SK-N-SH treated with all-trans-retinoic acid at 6 μM for 48 hours (cell line): ENCODE results near the gene ANKRD44.

Source experiments
- BACH2 ChIP-seq: fragments of 250-450 bp; sonication (Bioruptor Pico); IDR thresholded peaks from 2 replicates; pipeline ENCODE4 v1.9.0; 2021; ENCODE audit warnings: mild to moderate bottlenecking, borderline replicate concordance
- TCF4 ChIP-seq: fragments of 250-450 bp; sonication (Bioruptor Pico); IDR thresholded peaks from 2 replicates; pipeline ENCODE4 v1.8.0; 2021; ENCODE audit warnings: mild to moderate bottlenecking, moderate library complexity, borderline replicate concordance
- TOX ChIP-seq: fragments of 250-450 bp; sonication (Bioruptor Pico); IDR thresholded peaks from 2 replicates; pipeline ENCODE4 v1.8.0; 2021; ENCODE audit warnings: mild to moderate bottlenecking, moderate library complexity, borderline replicate concordance
- TSHZ2 ChIP-seq: fragments of 250-450 bp; sonication (Bioruptor Pico); IDR thresholded peaks from 2 replicates; pipeline ENCODE4 v1.5.0; 2020; ENCODE audit warnings: mild to moderate bottlenecking, moderate library complexity
- ZC3H10 ChIP-seq: fragments of 250-450 bp; sonication (Bioruptor Pico); IDR thresholded peaks from 2 replicates; pipeline ENCODE4 v1.5.1; 2021; ENCODE audit warnings: mild to moderate bottlenecking, moderate library complexity
- ZFP3 ChIP-seq: fragments of 250-450 bp; sonication (Bioruptor Pico); IDR thresholded peaks from 2 replicates; pipeline ENCODE4 v1.5.0; 2020; ENCODE audit warnings: mild to moderate bottlenecking, moderate library complexity
- ZFP30 ChIP-seq: fragments of 450-650 bp; formaldehyde crosslinking; IDR thresholded peaks from 2 replicates; pipeline ENCODE4 v1.5.0; 2022; ENCODE audit warnings: mild to moderate bottlenecking, moderate library complexity
- ZNF565 ChIP-seq: fragments of 450-650 bp; formaldehyde crosslinking; conservative IDR thresholded peaks from 2 replicates; pipeline ENCODE4 v1.5.0; 2020; ENCODE audit warnings: low read depth, mild to moderate bottlenecking, moderate library complexity
- TF ChIP-seq, protein P1 (sequence below): fragments of 250-450 bp; sonication (Bioruptor Pico); IDR thresholded peaks from 2 replicates; pipeline ENCODE4 v1.5.1; 2020; ENCODE audit warnings: low read depth, mild to moderate bottlenecking, moderate library complexity

GRCh38 chr2:197354169-197354558 lies 43.6 kb upstream of the ANKRD44 start:
- TF ChIP-seq ZNF565 (no peak), TCF4 (no peak), TSHZ2 (CRISPR knock-in tag) (no peak), BACH2 (CRISPR knock-in tag) (no peak), ZC3H10 (CRISPR knock-in tag) (no peak), ZFP30 (no peak), ZFP3 (CRISPR knock-in tag) (no peak), TOX (CRISPR knock-in tag) (no peak)
- TF ChIP-seq, protein P1, sequence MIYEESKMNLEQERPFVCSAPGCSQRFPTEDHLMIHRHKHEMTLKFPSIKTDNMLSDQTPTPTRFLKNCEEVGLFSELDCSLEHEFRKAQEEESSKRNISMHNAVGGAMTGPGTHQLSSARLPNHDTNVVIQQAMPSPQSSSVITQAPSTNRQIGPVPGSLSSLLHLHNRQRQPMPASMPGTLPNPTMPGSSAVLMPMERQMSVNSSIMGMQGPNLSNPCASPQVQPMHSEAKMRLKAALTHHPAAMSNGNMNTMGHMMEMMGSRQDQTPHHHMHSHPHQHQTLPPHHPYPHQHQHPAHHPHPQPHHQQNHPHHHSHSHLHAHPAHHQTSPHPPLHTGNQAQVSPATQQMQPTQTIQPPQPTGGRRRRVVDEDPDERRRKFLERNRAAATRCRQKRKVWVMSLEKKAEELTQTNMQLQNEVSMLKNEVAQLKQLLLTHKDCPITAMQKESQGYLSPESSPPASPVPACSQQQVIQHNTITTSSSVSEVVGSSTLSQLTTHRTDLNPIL (CRISPR knock-in tag), result no peak
